HG03469 (cell line): ENCODE measurements around the gene SLC10A6.

Experiments
- ATAC-seq: cut with Tn5 transposase; IDR thresholded peaks from one replicate; pipeline ENCODE4 v1.9.1; 2021; ENCODE audit warnings: mild to moderate bottlenecking, moderate library complexity, moderate number of reproducible peaks; ENCODE audit not compliant: unreplicated experiment

SLC10A6 gene

DNA sequence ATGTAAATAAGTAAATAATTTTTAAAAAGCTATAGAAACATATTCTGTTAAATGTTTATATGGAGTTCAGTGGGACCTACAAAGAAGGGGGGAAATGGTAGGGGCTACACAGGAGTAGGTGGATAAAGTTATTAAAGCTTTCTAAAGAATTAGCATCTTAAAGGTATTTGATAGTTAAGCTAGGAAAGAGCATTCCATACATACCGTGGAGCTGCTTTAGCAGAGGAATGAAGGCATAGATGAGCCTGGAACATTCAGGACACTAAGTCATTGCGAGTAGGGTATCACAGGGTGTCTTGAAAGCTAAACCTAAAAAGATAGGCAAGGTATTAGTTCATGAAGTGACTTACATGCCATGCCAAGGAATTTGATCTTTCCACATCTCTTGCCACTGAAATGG, 60.4 kb downstream of the SLC10A6 start:
- no peak for ATAC-seq

DNA sequence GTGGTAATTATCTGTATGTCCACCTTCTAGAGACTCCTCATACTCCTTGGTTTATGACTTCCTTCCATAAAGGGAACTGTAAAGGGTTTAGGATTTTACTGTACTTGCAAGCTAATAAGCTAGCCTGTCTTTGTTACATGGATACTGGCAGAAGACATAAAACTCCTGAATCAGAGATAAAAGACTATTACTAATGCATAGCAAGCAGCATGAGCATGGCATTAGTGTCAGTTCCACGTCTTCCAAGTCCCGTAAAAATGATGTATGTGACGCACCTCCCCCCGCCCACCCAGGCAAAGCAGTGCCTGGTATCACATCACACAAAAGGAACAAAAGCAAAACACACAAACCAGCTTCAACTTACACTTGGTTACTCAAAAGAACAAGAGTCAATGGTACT, 71.0 kb downstream of the SLC10A6 start:
- no peak for ATAC-seq

DNA sequence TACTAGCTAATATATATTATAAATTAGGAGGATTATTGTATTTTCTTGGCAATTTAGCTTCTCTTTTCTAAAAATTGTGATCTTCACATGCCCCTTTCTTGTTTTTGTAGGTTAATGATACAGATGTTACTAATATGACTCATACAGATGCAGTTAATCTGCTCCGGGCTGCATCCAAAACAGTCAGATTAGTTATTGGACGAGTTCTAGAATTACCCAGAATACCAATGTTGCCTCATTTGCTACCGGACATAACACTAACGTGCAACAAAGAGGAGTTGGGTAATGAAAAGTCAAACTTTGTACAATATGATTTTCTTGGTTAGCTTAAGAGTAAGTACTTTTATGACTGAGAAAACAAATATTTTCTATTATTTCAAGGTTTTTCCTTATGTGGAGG, 74.1 kb downstream of the SLC10A6 start:
- no peak for ATAC-seq
